ENCODE data around the gene VDR.

- no peak for TF ChIP-seq EZH2phosphoT487 (IDR thresholded peaks at IDR 0.05; ENCODE audit: borderline replicate concordance, low read length)
- no peak for TF ChIP-seq CTCF (IDR thresholded peaks at IDR 0.05; ENCODE audit: low read depth, low read length, poor library complexity, severe bottlenecking)
Measured at GRCh38 chr12:47881826-47882427, 22.9 kb downstream of the VDR start.
